H9 (cell line): ENCODE data around the gene RBM44. TPM values are rescaled to one million over a fixed set of nuclear protein-coding genes. Genes with fewer than 3 reads are reported as not detected.

ENCODE experiments used
- DNase-seq: peaks from one replicate; pipeline ENCODE4 v3.0.0-alpha.2; 2017
- H2AFZ ChIP-seq: one replicate; pipeline ENCODE4 v1.6.1; 2013; ENCODE audit warnings: mild to moderate bottlenecking, low read length, control low read depth, moderate library complexity
- H2AK5ac ChIP-seq: 2 replicates; pipeline ENCODE4 v1.6.1; 2013; ENCODE audit warnings: low read length, control low read depth, mixed read lengths; ENCODE audit not compliant: insufficient read length
- H2BK120ac ChIP-seq: one replicate; pipeline ENCODE4 v1.6.1; 2013; ENCODE audit warnings: low read depth, mild to moderate bottlenecking, low read length, control low read depth, inconsistent platforms; ENCODE audit not compliant: poor library complexity, severe bottlenecking
- H2BK12ac ChIP-seq: 2 replicates; pipeline ENCODE4 v1.6.1; 2013; ENCODE audit warnings: low read length, control low read depth, mixed read lengths, low read depth; ENCODE audit not compliant: insufficient read length
- H2BK15ac ChIP-seq: 2 replicates; pipeline ENCODE4 v1.6.1; 2013; ENCODE audit warnings: low read depth, low read length, control low read depth
- H2BK20ac ChIP-seq: one replicate; pipeline ENCODE4 v1.6.1; 2013; ENCODE audit warnings: low read depth, mild to moderate bottlenecking, low read length, control low read depth, inconsistent platforms; ENCODE audit not compliant: poor library complexity, severe bottlenecking
- H2BK5ac ChIP-seq: 2 replicates; pipeline ENCODE4 v1.6.1; 2013; ENCODE audit warnings: low read length, control low read depth, mixed read lengths; ENCODE audit not compliant: insufficient read length
- H3K14ac ChIP-seq: 2 replicates; pipeline ENCODE4 v1.6.1; 2013; ENCODE audit warnings: low read length, control low read depth; ENCODE audit not compliant: insufficient read depth
- H3K18ac ChIP-seq: 2 replicates; pipeline ENCODE4 v1.6.1; 2013; ENCODE audit warnings: low read depth, mild to moderate bottlenecking, mixed read lengths, low read length, control low read depth; ENCODE audit not compliant: insufficient read length
- H3K23ac ChIP-seq: 2 replicates; pipeline ENCODE4 v1.6.1; 2013; ENCODE audit warnings: low read length, control low read depth, mixed read lengths, low read depth; ENCODE audit not compliant: insufficient read length
- H3K23me2 ChIP-seq: 2 replicates; pipeline ENCODE4 v1.6.1; 2013; ENCODE audit warnings: low read depth, mild to moderate bottlenecking, mixed read lengths, low read length, control low read depth; ENCODE audit not compliant: insufficient read length, poor library complexity, severe bottlenecking
- H3K27ac ChIP-seq: 2 replicates; pipeline ENCODE4 v1.5.1; 2013; ENCODE audit warnings: low read length, control low read depth, mixed read lengths, low read depth; ENCODE audit not compliant: insufficient read length
- H3K27me3 ChIP-seq: 2 replicates; pipeline ENCODE4 v1.6.1; 2013; ENCODE audit warnings: low read length, control low read depth, inconsistent platforms; ENCODE audit not compliant: insufficient read depth
- H3K4ac ChIP-seq: 2 replicates; pipeline ENCODE4 v1.6.1; 2013; ENCODE audit warnings: low read depth, mild to moderate bottlenecking, control low read depth, inconsistent platforms, low read length, moderate library complexity
- H3K4me1 ChIP-seq: 2 replicates; pipeline ENCODE4 v1.6.1; 2013; ENCODE audit warnings: low read length, control low read depth, inconsistent platforms; ENCODE audit not compliant: insufficient read depth
- H3K4me2 ChIP-seq: 2 replicates; pipeline ENCODE4 v1.6.1; 2013; ENCODE audit warnings: low read length, control low read depth, mixed read lengths; ENCODE audit not compliant: insufficient read length, insufficient read depth
- H3K56ac ChIP-seq: 2 replicates; pipeline ENCODE4 v1.6.1; 2013; ENCODE audit warnings: low read depth, mild to moderate bottlenecking, mixed read lengths, low read length, control low read depth; ENCODE audit not compliant: insufficient read length
- H3K79me1 ChIP-seq: 2 replicates; pipeline ENCODE4 v1.6.1; 2013; ENCODE audit warnings: low read depth, mild to moderate bottlenecking, moderate library complexity, low read length, control low read depth, inconsistent platforms; ENCODE audit not compliant: insufficient read depth, poor library complexity, severe bottlenecking
- H3K79me2 ChIP-seq: 2 replicates; pipeline ENCODE4 v1.6.1; 2013; ENCODE audit warnings: low read length, control low read depth, inconsistent platforms; ENCODE audit not compliant: insufficient read depth
- H3K9ac ChIP-seq: 2 replicates; pipeline ENCODE4 v1.6.1; 2013; ENCODE audit warnings: low read length, control low read depth, mixed read lengths; ENCODE audit not compliant: insufficient read length; ENCODE audit errors: extremely low read depth
- H3K9me3 ChIP-seq: one replicate; pipeline ENCODE4 v1.6.1; 2013; ENCODE audit warnings: low read depth, low read length, inconsistent platforms; ENCODE audit not compliant: control insufficient read depth
- H3T11ph ChIP-seq: one replicate; pipeline ENCODE4 v1.6.1; 2013; ENCODE audit warnings: mild to moderate bottlenecking, low read length, control low read depth, inconsistent platforms
- H4K20me1 ChIP-seq: one replicate; pipeline ENCODE4 v1.6.1; 2013; ENCODE audit not compliant: control insufficient read depth, insufficient read length, insufficient read depth
- H4K5ac ChIP-seq: 2 replicates; pipeline ENCODE4 v1.6.1; 2013; ENCODE audit warnings: low read depth, mild to moderate bottlenecking, mixed read lengths, low read length, control low read depth; ENCODE audit not compliant: insufficient read length
- H4K8ac ChIP-seq: replicated peaks from 2 replicates; pipeline ENCODE4 v1.6.1; 2013; ENCODE audit warnings: low read length, control low read depth, mixed read lengths, low read depth; ENCODE audit not compliant: insufficient read length
- H4K91ac ChIP-seq: 2 replicates; pipeline ENCODE4 v1.6.1; 2013; ENCODE audit warnings: low read depth, mild to moderate bottlenecking, moderate library complexity, mixed read lengths, low read length, control low read depth; ENCODE audit not compliant: insufficient read length
- H3K27ac Mint-ChIP-seq, 3 experiments: 2 replicates in 2 of 3; 3 replicates in 1 of 3; pipeline ENCODE4 v1.8.0; 2020 to 2021; ENCODE audit warnings: mixed read lengths in 3 of 3, mild to moderate bottlenecking in 1 of 3, moderate library complexity in 1 of 3
- H3K27me3 Mint-ChIP-seq: 2 replicates; pipeline ENCODE4 v1.8.0; 2021; ENCODE audit warnings: low read depth, mild to moderate bottlenecking, moderate library complexity, mixed read lengths
- H3K36me3 Mint-ChIP-seq, 3 experiments: 2 replicates in 2 of 3; 3 replicates in 1 of 3; pipeline ENCODE4 v1.8.0; 2020 to 2021; ENCODE audit warnings: low read depth in 3 of 3, mixed read lengths in 3 of 3; ENCODE audit not compliant: insufficient read depth in 1 of 3
- H3K4me1 Mint-ChIP-seq, 2 experiments: 2 replicates each; pipeline ENCODE4 v1.8.0; 2020; ENCODE audit warnings: mixed read lengths in 2 of 2
- H3K4me3 Mint-ChIP-seq, 2 experiments: 2 replicates in 1 of 2; 3 replicates in 1 of 2; pipeline ENCODE4 v1.8.0; 2020 to 2021; ENCODE audit warnings: mild to moderate bottlenecking in 2 of 2, mixed read lengths in 2 of 2, moderate library complexity in 1 of 2
- H3K9me3 Mint-ChIP-seq, 2 experiments: 2 replicates in 1 of 2; 3 replicates in 1 of 2; pipeline ENCODE4 v1.8.0; 2020; ENCODE audit warnings: mild to moderate bottlenecking in 2 of 2, mixed read lengths in 2 of 2, moderate library complexity in 1 of 2
- WGBS: extraction: QIAGEN DNeasy Blood & Tissue Kit; methylation state at CpG from one replicate; pipeline ENCODE4 v1.1.7; 2013; ENCODE audit warnings: missing lambda C conversion rate, low lambda C conversion rate, mixed read lengths; ENCODE audit not compliant: insufficient read length; ENCODE audit errors: extremely low coverage; 5-methylcytosine and 5-hydroxymethylcytosine counted together
- total RNA-seq: library from RNA; stranded (reverse); gene quantifications from 2 replicates; pipeline ENCODE4 v1.2.1, GENCODE V29; 2021
- TF ChIP-seq, protein P1 (sequence below): fragments of 200-600 bp; sonication (generic); conservative IDR thresholded peaks from 3 replicates; pipeline ENCODE4 v1.8.0; 2021; ENCODE audit warnings: antibody characterized with exemption, mild to moderate bottlenecking

Gene RBM44
- total RNA-seq, 1 experiment from 2014 or later: 0.15 TPM

DNA sequence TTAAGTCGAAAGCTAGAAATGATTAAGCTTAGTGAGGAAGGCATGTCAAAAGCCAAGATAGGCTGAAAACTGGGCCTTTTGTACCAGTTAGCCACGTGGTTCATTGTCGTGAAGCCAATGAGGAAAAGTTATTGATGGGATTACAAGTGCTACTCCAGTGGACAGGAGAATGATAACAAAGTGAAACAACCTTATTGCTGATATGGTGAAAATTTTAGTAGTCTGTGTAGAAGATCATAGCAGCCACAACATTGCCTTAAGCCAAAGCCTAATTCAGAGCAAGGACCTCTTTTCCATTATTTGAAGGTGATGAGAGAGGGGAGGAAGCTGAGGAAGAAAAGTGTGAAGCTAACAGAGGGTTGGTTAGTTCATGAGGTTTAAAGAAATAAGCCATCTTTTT, 36.8 kb downstream of the RBM44 start:
- no peak overlapping the region for H3K27ac ChIP-seq
- H3K27ac Mint-ChIP-seq: no peak overlapping the region; a peak in 1 of 7 replicates

More for the DNA sequence above, 36.8 kb downstream of the RBM44 start:
- Histone ChIP-seq H2AFZ (no peak overlapping the region), H2BK20ac (no peak overlapping the region), H3K4me2 (no peak overlapping the region), H3K27me3 (no peaks in the 10 kb centered on the region), H4K20me1 (no peaks in the 10 kb centered on the region), H2BK12ac (no peak overlapping the region), H3T11ph (no peak overlapping the region), H4K8ac (no peak overlapping the region), H2BK120ac (no peak overlapping the region), H3K14ac (no peak overlapping the region), H3K23me2 (no peaks in the 10 kb centered on the region), H3K9me3 (no peaks in the 10 kb centered on the region), H4K91ac (no peak overlapping the region), H4K5ac (no peak overlapping the region), H3K79me1 (no peaks in the 10 kb centered on the region), H2BK5ac (no peak overlapping the region), H2AK5ac (no peak overlapping the region), H3K4ac (no peak overlapping the region), H3K56ac (no peak overlapping the region), H3K4me1 (no peaks in the 10 kb centered on the region), H3K9ac (no peak overlapping the region), H3K23ac (no peak overlapping the region), H2BK15ac (no peak overlapping the region), H3K18ac (no peak overlapping the region), H3K79me2 (no peaks in the 10 kb centered on the region)
- no peaks in the 10 kb centered on the region for H3K27me3 Mint-ChIP-seq
- no peak overlapping the region for H3K4me3 Mint-ChIP-seq
- WGBS: no CpG with 5 or more reads among the region's 3 CpGs
- DNase-seq: no peak
- no peaks in the 10 kb centered on the region for H3K9me3 Mint-ChIP-seq
- TF ChIP-seq, protein P1, sequence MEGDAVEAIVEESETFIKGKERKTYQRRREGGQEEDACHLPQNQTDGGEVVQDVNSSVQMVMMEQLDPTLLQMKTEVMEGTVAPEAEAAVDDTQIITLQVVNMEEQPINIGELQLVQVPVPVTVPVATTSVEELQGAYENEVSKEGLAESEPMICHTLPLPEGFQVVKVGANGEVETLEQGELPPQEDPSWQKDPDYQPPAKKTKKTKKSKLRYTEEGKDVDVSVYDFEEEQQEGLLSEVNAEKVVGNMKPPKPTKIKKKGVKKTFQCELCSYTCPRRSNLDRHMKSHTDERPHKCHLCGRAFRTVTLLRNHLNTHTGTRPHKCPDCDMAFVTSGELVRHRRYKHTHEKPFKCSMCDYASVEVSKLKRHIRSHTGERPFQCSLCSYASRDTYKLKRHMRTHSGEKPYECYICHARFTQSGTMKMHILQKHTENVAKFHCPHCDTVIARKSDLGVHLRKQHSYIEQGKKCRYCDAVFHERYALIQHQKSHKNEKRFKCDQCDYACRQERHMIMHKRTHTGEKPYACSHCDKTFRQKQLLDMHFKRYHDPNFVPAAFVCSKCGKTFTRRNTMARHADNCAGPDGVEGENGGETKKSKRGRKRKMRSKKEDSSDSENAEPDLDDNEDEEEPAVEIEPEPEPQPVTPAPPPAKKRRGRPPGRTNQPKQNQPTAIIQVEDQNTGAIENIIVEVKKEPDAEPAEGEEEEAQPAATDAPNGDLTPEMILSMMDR: no peak
- no peaks in the 10 kb centered on the region for H3K36me3 Mint-ChIP-seq
- H3K4me1 Mint-ChIP-seq: no peaks in the 10 kb centered on the region
